ENCODE results near the gene CCDC148.

Gene CCDC148

GRCh38 chr2:158315803-158316414 is 140.6 kb downstream of the CCDC148 start:
- Histone ChIP-seq H3K27me3 (ENCODE audit: control insufficient read depth, low read length) (0 out of 2 replicates have a peak, but pooled peaks cover 8% of the 10 kb centered on the region), H3K9me3 (ENCODE audit: control insufficient read depth, insufficient read depth, low read length) (no peaks in the 10 kb centered on the region), H4K20me1 (ENCODE audit: control insufficient read depth, insufficient read depth, low read depth, low read length) (no peaks in the 10 kb centered on the region), H3K4me3 (ENCODE audit: low read length) (no peak overlapping the region), H3F3A (ENCODE audit: control insufficient read depth, insufficient read depth) (no peaks in the 10 kb centered on the region), H3K9me2 (replicated peaks; ENCODE audit: control insufficient read depth, low read length) (no peaks in the 10 kb centered on the region), H3K79me2 (ENCODE audit: control insufficient read depth, low read length) (no peaks in the 10 kb centered on the region), H3K27ac (ENCODE audit: low read depth, low read length) (no peak overlapping the region), H3K36me3 (ENCODE audit: control insufficient read depth, low read length) (no peaks in the 10 kb centered on the region), H3K4me2 (ENCODE audit: low read length) (no peak overlapping the region), H3K4me1 (ENCODE audit: control insufficient read depth, low read length) (no peaks in the 10 kb centered on the region)
- TF ChIP-seq EZH2phosphoT487 (IDR thresholded peaks at IDR 0.05; ENCODE audit: borderline replicate concordance, low read length) (no peak), CTCF (IDR thresholded peaks at IDR 0.05; ENCODE audit: low read depth, low read length, poor library complexity, severe bottlenecking) (no peak)

DNA sequence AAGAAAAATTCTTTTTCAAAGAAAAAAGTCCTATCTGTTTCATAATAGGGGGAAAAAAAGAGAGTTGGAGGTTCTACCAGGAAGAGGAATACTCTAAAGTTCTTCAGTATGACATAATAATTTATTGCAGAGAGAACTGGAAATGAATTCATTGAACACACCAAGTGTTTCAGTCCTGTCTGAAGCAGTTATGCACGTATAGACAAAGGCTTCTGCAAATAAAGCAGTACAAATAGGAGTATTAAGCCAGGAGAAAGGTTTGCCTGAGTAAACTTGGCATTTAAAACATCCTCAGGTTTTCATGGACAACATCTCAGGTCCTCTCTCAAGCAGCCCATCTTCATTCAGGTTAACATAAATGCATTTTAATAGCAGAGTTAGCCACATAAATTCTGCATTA is 141.6 kb downstream of the CCDC148 start:
- no peak overlapping the region for H3K27ac ChIP-seq (ENCODE audit: low read depth, low read length)
- no peak overlapping the region for H3K4me2 ChIP-seq (ENCODE audit: low read length)
- H3K27me3 ChIP-seq (ENCODE audit: control insufficient read depth, low read length), result 0 out of 2 replicates have a peak, but pooled peaks cover 8% of the 10 kb centered on the region
- no peaks in the 10 kb centered on the region for H3K4me1 ChIP-seq (ENCODE audit: control insufficient read depth, low read length)
- no peaks in the 10 kb centered on the region for H3K9me3 ChIP-seq (ENCODE audit: control insufficient read depth, insufficient read depth, low read length)
- H3K79me2 ChIP-seq (ENCODE audit: control insufficient read depth, low read length), result no peaks in the 10 kb centered on the region
- no peaks in the 10 kb centered on the region for H3K36me3 ChIP-seq (ENCODE audit: control insufficient read depth, low read length)
- no peak for TF ChIP-seq CTCF (IDR thresholded peaks at IDR 0.05; ENCODE audit: low read depth, low read length, poor library complexity, severe bottlenecking)
- no peak for TF ChIP-seq EZH2phosphoT487 (IDR thresholded peaks at IDR 0.05; ENCODE audit: borderline replicate concordance, low read length)
- no peaks in the 10 kb centered on the region for H3K9me2 ChIP-seq (replicated peaks; ENCODE audit: control insufficient read depth, low read length)
- H3K4me3 ChIP-seq (ENCODE audit: low read length), result no peak overlapping the region
- H3F3A ChIP-seq (ENCODE audit: control insufficient read depth, insufficient read depth), result no peaks in the 10 kb centered on the region
- no peaks in the 10 kb centered on the region for H4K20me1 ChIP-seq (ENCODE audit: control insufficient read depth, insufficient read depth, low read depth, low read length)

DNA sequence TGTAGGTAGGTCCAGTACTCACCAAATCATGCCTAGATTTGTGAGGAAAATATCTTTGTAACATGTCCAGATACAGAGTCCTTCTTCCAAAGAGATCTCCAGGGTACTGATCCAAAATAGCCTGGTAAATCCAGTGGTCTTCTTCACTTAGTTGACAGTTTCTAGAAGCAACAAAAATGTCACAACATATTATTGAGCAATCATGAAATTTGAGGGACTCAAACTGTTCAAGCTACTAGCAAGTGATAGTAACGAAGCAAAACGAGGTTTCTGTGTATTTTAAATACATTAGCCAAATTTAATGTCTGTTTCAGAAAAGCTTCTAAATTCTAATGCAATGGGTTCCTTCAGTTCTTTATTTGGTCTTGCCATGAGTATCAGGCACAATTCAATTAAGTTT is 142.8 kb downstream of the CCDC148 start:
- no peak overlapping the region for H3K4me2 ChIP-seq (ENCODE audit: low read length)
- H3K4me1 ChIP-seq (ENCODE audit: control insufficient read depth, low read length), result no peaks in the 10 kb centered on the region
- no peak for TF ChIP-seq CTCF (IDR thresholded peaks at IDR 0.05; ENCODE audit: low read depth, low read length, poor library complexity, severe bottlenecking)
- no peak for TF ChIP-seq EZH2phosphoT487 (IDR thresholded peaks at IDR 0.05; ENCODE audit: borderline replicate concordance, low read length)
- no peak overlapping the region for H3K27ac ChIP-seq (ENCODE audit: low read depth, low read length)
- H3K36me3 ChIP-seq (ENCODE audit: control insufficient read depth, low read length), result no peaks in the 10 kb centered on the region
- no peaks in the 10 kb centered on the region for H4K20me1 ChIP-seq (ENCODE audit: control insufficient read depth, insufficient read depth, low read depth, low read length)
- no peaks in the 10 kb centered on the region for H3K9me2 ChIP-seq (replicated peaks; ENCODE audit: control insufficient read depth, low read length)
- H3K79me2 ChIP-seq (ENCODE audit: control insufficient read depth, low read length), result no peaks in the 10 kb centered on the region
- H3F3A ChIP-seq (ENCODE audit: control insufficient read depth, insufficient read depth), result no peaks in the 10 kb centered on the region
- no peaks in the 10 kb centered on the region for H3K9me3 ChIP-seq (ENCODE audit: control insufficient read depth, insufficient read depth, low read length)
- H3K27me3 ChIP-seq (ENCODE audit: control insufficient read depth, low read length), result peaks cover 10% of the 10 kb centered on the region; the same call in 1 of the 2 replicates
- no peak overlapping the region for H3K4me3 ChIP-seq (ENCODE audit: low read length)
